HG02981 (cell line): ENCODE measurements around the gene PYGB.
"Not testable (repeated sequence)": the region's sequence is repeated elsewhere in the genome, so short reads cannot be mapped to it uniquely, and the experiment has no call there.

Source experiments
- ATAC-seq: cut with Tn5 transposase; IDR thresholded peaks from one replicate; pipeline ENCODE4 v1.9.1; 2021; ENCODE audit warnings: mild to moderate bottlenecking, moderate library complexity; ENCODE audit not compliant: unreplicated experiment

Gene PYGB

DNA sequence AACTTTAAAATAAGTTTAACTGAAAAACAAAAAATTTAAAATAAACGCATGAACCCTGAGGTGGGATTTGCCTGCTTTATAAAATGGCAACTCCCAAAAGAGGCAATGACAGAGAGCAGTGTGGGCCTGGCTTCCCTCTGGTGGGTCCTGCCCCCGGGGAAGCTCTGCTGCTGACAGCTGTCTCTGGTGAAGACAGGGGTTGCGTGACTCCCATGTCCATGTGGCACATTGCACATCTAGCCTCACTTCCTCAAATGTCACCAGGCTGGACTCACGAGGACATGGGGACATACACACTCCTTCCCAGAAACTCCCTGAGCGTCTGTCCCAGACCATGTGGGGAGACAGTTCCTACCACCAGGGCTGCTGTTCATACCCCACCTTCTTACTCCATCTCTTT is 76.5 kb downstream of the PYGB start:
- ATAC-seq: no peak

DNA sequence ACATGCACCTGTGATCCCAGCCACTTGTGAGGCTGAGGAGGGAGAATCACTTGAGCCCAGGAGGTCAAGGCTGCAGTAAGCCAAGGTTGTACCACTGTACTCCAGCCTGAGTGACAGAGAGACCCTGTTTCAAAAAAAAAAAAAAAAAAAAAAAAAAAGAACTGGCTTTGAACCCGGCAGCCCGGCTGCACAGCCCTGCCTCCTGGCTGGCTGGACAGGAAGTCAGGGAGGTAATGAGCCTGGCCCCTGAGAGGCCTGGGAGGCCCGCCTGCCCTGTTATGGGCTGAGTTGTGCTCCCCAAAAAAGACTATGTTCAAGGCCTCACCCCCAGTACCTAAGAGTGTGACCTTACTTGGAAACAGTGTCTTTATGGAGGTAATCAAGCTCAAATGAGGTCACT is 77.2 kb downstream of the PYGB start:
- no peak for ATAC-seq

DNA sequence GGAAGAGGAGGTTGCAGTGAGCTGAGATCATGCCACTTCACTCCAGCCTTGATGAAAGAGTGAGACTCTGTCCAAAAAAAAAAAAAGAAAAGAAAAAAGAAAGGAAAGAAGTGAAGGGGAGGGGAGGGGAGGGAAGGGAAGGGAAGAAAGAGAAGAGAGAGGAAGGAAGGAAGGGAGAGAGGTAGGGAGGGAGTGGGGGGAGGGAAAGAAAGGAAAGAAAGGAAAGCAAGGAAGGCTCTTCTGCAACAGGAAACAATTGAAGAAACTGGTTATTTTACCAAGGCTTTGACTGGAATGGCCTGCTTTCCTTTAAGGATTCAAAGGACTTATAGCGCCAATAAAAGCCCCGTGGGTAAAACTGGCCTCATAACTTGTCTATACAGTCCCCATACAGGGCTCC is 78.1 kb downstream of the PYGB start:
- ATAC-seq: no peak

DNA sequence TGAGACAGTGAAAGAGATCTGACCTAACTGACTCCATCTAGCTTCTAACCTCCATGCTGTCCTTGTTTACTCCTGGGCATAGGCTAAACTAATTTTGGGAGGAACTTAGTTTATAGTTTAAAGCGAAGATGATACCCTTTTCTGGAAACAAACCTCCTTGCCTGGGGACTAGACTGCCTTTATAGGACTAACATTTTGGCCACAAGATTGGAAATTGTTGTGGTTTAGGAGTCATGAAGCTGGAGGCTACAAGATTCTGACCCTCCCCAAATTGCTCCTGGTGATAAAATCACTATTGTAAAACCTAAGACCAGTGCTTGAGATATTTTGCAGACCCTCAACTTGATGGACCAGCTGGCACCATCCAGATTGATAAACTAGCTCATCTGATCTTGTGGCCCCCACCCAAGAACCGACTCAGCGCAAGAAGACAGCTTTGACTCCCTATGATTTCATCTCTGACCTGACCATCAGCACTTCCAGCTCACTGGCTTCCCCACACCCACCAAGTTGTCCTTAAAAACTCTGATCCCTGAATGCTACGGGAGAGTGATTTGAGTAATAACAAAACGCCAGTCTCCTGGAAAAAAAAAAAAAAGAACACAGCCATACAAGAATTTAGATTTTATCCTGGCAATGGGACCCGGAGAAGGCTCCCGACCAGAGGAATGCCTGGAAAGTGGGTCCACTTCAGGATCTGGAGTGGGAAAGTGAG is 79.8 kb downstream of the PYGB start:
- ATAC-seq: no peak

DNA sequence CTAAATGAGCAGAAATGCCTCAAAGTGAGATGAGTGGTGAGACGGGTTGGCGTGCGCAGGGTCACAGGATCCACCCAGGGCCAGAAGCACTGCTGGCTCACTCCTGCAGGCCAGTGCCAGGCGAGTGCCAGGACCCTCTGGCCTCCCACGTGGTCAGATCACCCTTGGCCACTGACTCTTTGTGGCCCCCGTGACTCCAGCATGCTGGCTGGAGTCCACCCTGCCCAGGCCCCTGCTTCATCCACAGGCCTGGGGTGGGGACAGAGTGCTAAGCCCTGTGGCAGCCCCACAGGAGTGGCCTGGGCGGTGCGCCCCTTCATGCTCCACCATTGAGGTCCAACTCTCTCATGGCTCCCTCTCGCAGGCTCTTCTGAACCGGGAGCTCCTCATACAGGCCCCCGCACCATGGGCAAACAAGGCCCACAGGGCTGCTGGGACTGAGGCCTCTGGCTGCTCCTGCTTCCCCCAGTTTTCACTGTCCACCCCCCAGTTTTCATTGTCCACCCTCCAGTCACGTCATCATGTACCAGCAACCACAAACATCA is 81.1 kb downstream of the PYGB start:
- no peak for ATAC-seq

DNA sequence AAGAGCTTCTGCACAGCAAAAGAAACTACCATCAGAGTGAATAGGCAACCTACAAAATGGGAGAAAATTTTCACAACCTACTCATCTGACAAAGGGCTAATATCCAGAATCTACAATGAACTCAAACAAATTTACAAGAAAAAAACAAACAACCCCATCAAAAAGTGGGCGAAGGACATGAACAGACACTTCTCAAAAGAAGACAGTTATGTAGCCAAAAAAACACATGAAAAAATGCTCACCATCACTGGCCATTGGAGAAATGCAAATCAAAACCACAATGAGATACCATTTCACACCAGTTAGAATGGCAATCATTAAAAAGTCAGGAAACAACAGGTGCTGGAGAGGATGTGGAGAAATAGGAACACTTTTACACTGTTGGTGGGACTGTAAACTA is 87.1 kb downstream of the PYGB start:
- ATAC-seq: not testable (repeated sequence)

DNA sequence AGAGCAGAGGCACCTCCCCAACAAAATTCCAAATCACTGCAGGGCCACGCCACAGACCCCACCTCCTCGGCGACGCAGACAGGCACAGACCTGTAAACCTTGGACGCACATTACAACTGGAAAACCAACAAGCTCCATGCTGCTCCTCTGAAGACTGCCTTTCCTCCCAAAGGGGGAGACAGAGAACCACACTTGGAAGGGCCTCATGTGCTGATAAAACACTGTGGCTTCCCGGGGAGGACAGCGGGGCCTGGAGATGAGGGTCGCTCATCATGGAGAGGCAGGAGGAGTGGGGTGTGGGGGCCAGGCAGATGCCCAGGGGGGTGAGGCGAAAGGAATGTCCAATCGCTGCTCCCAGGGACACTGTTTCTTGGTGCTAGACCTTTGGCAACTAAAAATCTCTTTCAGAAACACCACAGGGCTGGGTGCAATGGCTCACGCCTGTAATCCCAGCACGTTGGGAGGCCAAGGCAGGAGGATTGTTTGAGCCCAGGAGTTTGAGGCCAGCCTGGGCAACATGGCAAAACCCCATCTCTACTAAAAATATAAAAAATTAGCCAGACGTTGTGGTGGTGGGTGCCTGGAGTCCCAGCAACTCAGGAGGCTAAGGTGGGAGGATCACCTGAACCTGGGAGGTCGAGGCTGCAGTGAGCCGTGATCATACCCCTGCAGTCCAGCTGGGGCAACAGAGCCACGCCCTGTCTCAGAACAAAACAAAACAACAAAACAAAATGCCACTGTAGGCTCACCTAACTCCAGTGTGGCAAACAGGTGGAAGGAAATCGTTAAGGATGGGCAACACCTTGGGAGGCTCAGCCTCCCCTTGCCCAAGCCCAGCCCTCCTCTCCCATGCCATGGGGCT is 88.9 kb downstream of the PYGB start:
- no peak for ATAC-seq

DNA sequence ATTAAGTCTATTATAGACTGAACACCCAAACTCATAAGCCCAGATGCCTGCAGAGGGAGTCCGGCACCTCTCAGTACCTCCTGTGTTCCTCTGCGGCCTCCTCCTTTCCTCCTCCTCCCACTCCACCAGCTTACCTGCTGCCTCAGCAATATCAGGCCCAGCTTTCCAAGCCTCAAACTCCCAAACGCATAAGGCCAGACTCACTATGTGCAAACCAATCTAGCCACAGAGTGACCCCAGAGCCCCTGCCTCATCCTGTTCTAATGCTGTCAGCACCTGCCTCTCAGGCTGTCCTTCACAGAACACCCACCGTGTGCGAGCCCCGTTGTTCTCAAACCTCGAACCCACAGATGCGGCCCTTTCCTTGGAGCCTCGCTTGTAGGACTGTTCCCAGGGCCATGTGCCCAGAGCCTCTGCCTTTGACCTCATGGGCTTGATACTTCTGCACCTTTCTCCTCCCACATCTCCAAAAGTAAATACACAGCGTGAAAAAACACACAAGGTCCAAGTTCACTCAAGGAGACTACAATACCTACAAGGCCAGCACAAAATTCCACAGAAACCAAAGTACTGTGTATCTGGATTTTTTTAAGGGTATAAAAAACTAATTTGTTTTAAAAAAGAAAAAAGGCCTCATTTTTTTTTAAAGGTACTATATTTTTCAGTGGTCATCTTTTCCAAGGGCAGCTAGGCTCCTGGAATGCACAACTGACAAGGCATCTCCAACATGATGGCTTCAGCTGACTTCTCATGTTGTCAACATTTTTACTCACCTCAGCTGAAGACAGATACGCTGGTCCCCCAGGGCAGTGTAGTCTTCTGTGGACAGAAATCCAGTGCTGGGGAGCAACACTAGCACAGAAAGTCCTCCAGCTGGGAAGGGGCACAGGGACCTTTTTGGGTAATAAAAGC is 90.5 kb downstream of the PYGB start:
- ATAC-seq: no peak

DNA sequence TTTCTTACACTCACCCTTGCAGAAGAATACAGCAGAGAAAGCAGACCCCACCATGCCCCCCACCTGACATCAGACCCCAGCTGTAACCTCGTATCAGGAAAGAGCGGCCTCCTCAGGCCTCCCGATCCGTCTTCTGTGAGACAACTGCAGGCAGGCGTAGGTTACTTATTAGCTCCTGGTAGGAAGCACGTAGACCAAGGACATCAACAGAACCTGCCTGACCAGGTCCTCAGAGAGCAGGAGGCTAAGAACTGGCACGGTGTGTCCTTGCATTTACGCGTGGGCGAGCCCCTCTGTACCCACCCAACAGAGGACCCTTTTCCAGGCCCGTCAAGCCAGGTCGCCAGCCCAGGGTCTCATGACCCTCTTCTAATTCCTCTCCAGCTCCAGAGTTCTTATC is 91.7 kb downstream of the PYGB start:
- no peak for ATAC-seq

DNA sequence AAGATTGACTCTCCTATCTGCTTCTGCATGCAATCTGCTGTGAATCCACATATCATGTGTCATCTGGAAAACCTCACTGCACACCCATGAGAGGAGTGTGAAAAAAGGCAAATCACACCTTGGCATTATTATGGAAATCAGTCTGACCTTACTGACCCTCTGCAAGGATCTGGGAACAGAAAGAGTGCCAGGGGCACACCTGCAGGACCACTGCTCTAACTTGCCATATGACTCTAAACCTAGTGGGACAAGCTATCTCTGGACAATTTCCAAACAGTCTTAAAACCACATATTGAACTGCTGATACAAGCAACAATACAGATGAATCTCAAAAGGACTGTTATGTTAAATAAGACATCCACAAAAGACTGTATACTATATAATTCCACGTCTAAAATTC is 92.5 kb downstream of the PYGB start:
- no peak for ATAC-seq

DNA sequence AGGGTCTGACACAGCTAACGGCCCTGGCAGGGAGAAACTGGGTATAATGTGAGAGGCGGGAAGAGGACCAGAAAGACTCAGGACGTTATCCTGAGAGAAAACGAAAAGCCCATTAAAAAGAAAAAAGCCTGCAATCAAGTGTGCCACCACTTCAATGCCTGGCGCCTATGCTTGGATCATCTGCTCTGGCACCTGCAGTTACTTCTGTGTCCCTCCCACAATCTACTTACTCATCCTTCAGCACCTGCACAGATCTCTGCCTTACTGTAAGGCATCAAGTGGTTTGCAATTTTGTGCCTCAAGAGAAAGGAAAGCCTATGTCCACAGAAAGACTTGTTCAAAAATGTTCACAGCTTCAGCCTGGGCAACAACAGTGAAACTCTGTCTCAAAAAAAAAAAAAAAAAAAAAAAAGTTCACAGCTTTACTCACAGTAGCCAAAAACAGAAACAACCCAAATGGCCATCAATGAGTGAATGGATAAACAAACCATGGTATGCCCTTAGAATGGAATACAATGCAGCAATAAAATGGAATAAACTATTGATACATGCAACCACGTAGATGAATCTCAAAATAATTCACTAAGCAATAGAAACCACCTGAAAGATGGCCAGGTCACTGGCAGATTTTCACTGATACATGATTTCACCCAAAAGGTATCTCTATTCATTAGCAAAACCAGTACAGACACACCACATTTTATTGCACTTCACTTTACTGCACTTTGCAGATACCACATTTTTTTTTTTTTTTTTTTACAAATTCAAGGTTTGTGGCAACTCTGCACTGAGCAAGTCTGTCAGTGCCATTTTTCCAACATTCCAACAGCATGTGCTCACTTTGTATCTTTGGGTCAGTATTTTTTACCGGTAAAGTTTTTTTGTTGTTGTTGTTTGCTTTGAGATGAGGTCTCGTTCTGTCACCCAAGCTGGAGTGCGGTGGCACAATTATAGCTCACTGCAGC is 94.1 kb downstream of the PYGB start:
- no peak for ATAC-seq

DNA sequence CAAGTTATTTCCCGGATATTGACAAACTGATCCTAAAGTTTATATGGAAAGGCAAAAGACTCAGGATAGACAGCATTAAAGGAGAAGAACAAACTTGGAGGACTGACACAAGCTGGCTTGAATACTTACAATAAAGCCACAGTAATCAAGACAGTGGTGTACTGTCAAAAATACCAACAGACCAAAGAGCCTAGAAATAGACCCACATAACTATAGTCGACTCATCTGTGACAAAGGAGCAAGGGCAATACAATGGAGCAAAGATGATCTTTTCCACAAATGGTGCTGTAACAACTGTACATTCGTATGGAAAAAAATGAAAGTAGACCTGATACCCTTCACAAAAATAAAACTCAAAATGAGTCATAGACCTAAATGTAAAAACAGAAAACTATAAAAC is 96.7 kb downstream of the PYGB start:
- no peak for ATAC-seq

DNA sequence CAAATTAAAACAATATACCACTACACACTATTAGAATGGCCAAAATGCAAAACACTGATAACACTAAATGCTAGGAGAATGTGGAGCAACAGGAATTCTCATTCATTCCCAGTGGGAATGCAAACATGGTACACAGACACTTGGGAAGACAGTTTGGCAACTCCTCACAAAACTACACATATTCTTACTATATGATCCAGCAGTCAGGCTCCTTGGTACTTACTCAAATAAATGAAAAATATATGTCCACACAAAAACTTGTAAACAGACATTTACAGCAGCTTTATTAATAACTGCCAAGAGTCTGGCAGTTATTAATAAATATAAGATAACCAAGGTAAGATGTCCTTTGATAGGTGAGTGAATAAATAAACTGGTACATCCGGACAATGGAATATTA is 97.8 kb downstream of the PYGB start:
- ATAC-seq: no peak

DNA sequence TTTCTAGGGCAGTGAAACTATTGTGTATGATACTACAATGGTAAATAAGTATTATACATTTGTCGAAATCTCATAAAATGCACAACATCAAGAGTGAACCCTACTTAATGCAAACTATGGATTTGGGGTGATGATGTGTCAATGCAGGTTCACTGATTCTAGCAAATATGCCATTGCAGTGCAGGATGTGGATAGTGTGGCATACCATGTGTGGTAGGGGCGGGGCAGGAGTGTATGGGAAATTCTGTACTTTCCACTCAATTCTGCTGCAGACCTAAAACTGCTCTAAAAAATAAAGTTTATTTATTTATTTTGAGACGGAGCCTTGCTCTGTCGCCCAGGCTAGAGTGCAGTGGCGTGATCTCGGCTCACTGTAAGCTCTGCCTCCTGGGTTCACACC is 98.5 kb downstream of the PYGB start:
- ATAC-seq: no peak
